K562 treated with DMSO at 1 percent for 4 hours (cell line): ENCODE data around the gene THBS2. TPM values are rescaled to one million over a fixed set of nuclear protein-coding genes. Genes with fewer than 3 reads are reported as not detected.

ENCODE experiments used
- total RNA-seq: library from RNA; unstranded; fragments of 300-600 nt; gene quantifications from 2 replicates; pipeline ENCODE4 v1.2.3, GENCODE V29; 2022; ENCODE audit not compliant: insufficient read depth

The THBS2 gene
- total RNA-seq: 0.22 TPM in 1 of 2 replicates, not detected in the other

DNA sequence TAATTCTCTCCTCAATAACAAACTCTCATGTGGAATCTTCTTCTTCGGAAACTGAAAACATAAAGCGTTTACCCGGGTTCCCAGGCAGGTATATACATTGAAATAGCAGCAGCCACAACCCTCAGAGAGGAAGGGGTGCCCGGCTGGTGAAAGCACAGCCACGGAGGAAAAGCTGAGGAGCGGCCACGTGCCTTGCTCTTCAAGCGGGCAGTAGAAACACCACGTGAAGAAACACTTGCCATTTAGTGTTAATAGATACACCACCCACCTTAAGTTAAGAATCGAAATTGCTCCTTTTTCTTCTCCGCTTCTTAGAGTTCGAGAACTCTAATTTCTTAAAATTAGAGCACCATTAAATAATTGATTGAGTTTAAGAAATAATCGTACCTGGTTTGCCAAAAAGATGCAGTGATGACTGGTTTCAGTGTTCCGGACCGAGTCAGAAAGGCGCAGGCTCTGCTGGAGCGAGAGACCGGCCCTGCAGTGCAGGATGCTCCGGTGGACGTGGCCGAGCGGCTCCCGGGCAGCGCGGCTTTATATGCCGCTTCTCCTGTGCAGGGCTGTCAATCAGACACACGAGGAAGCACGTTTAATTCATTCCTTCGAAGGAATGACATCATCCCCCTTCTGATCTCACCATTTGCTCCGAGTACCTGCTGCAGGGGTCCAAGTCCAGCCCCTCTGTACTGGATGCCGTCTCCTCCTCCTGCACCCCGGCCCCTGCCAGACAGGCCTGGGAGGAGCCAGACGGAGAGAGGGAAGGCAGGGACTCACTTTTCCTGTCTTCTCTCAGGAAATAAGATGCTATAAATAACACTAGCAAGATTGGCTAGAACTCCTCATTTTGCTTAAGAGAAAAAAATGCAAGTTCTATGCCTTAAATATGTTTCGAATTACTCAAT, at the start of gene THBS2:
Gene THBS2 (minus strand): TSS at position 510 of the 902 bp plus-strand sequence. CDS start 3,062 bp downstream, outside the sequence.

